GM12873 (cell line): Measurements from ENCODE around the gene ITGB2.

Experiments used
- CTCF ChIP-seq: IDR thresholded peaks from 2 replicates; pipeline ENCODE4 v1.5.1; 2012; ENCODE audit warnings: low read depth, mild to moderate bottlenecking, moderate library complexity, low read length, control low read depth; ENCODE audit not compliant: insufficient read depth; ENCODE audit errors: missing control alignments

ITGB2 gene

GRCh38 chr21:44837537-44837936 is 83.2 kb downstream of the ITGB2 start:
- TF ChIP-seq CTCF: no peak

- no peak for TF ChIP-seq CTCF
These were observed 83.8 kb downstream of the ITGB2 start for GRCh38 chr21:44836666-44837471.

- no peak for TF ChIP-seq CTCF
These were observed 84.4 kb downstream of the ITGB2 start for GRCh38 chr21:44836349-44836665.
